H1 (cell line): ENCODE results near the gene MARCHF9. TPM values are rescaled to one million over a fixed set of nuclear protein-coding genes. Genes with fewer than 3 reads are reported as not detected.
A peak's percentile ranks its signal among the peaks of the same experiment; 100 is the strongest.

Experiments used
- CTCF ChIA-PET: fragments of 300-600 bp; sonication (Branson Sonifier 250); formaldehyde crosslinking; loops from one replicate; lab custom pipeline; 2021; ENCODE audit not compliant: partially characterized antibody; lab: Charles Lee
- POLR2A ChIA-PET: fragments of 300-600 bp; sonication (Branson Sonifier 250); formaldehyde crosslinking; loops from one replicate; lab custom pipeline; 2021; ENCODE audit warnings: inconsistent platforms; ENCODE audit not compliant: partially characterized antibody; lab: Charles Lee
- DNase-seq, 2 experiments: peaks; one replicate each; pipeline versions ENCODE4 v3.0.0 to v3.0.0-alpha.2; 2010 to 2022; ENCODE audit warnings: low spot score in 2 of 2, low read depth in 1 of 2, mixed read lengths in 1 of 2
- FAIRE-seq: peaks from 2 replicates; lab custom pipeline; 2011; peaks lifted over from hg19 to GRCh38; lab: Jason Lieb, UNC
- H2AFZ ChIP-seq: 2 replicates; pipeline ENCODE4 v1.8.1; 2012; ENCODE audit warnings: low read length, inconsistent platforms
- H2AK5ac ChIP-seq: 2 replicates; pipeline ENCODE4 v1.6.1; 2013; ENCODE audit warnings: low read depth, low read length
- H2BK120ac ChIP-seq: replicated peaks from 2 replicates; pipeline ENCODE3; 2013; ENCODE audit warnings: low read depth, low read length, inconsistent platforms
- H2BK12ac ChIP-seq: 2 replicates; pipeline ENCODE4 v1.6.1; 2013; ENCODE audit warnings: low read depth, low read length
- H2BK15ac ChIP-seq: 2 replicates; pipeline ENCODE4 v1.6.1; 2013; ENCODE audit warnings: low read length
- H2BK20ac ChIP-seq: 2 replicates; pipeline ENCODE4 v1.6.1; 2013; ENCODE audit warnings: low read length
- H2BK5ac ChIP-seq: 2 replicates; pipeline ENCODE4 v1.6.1; 2013; ENCODE audit warnings: low read depth, low read length
- H3K14ac ChIP-seq: 2 replicates; pipeline ENCODE4 v1.6.1; 2013; ENCODE audit warnings: inconsistent platforms; ENCODE audit not compliant: insufficient read length
- H3K18ac ChIP-seq: 2 replicates; pipeline ENCODE4 v1.6.1; 2013; ENCODE audit warnings: low read length; ENCODE audit errors: extremely low read depth
- H3K23ac ChIP-seq: 2 replicates; pipeline ENCODE4 v1.6.1; 2013; ENCODE audit warnings: inconsistent platforms; ENCODE audit not compliant: insufficient read length
- H3K23me2 ChIP-seq: 2 replicates; pipeline ENCODE4 v1.6.1; 2013; ENCODE audit warnings: low read depth, low read length
- H3K27ac ChIP-seq: 2 replicates; pipeline ENCODE4 v1.6.1; 2011; ENCODE audit warnings: low read depth, low read length, inconsistent platforms
- H3K27me3 ChIP-seq, 4 experiments: replicated peaks in 1 of 4; 1 replicate in 1 of 4; 2 replicates in 3 of 4; pipeline versions ENCODE4 v1.6.1 to v1.8.1; 2011 to 2013; ENCODE audit warnings: low read length in 3 of 4, mild to moderate bottlenecking in 3 of 4, inconsistent platforms in 2 of 4, mixed read lengths in 2 of 4, moderate library complexity in 1 of 4; ENCODE audit not compliant: control insufficient read depth in 3 of 4, insufficient read depth in 3 of 4; ENCODE audit errors: extremely low read depth in 1 of 4
- H3K36me3 ChIP-seq, 4 experiments: 2 replicates each; pipeline versions ENCODE4 v1.6.1 to v1.8.1; 2011 to 2013; ENCODE audit warnings: mild to moderate bottlenecking in 4 of 4, low read length in 3 of 4, moderate library complexity in 2 of 4, control low read depth in 1 of 4, inconsistent platforms in 1 of 4; ENCODE audit not compliant: insufficient read depth in 4 of 4, control insufficient read depth in 2 of 4
- H3K4ac ChIP-seq: replicated peaks from 2 replicates; pipeline ENCODE3; 2013; ENCODE audit warnings: low read length, low read depth, mixed read lengths, inconsistent platforms; ENCODE audit not compliant: insufficient read length
- H3K4me1 ChIP-seq, 4 experiments: replicated peaks in 1 of 4; 1 replicate in 1 of 4; 2 replicates in 3 of 4; pipeline versions ENCODE4 v1.6.1 to v1.8.1; 2011 to 2013; ENCODE audit warnings: low read length in 3 of 4, inconsistent platforms in 2 of 4, mixed read lengths in 1 of 4; ENCODE audit not compliant: insufficient read depth in 4 of 4, control insufficient read depth in 3 of 4
- H3K4me2 ChIP-seq, 2 experiments: 2 replicates each; pipeline versions ENCODE4 v1.6.1 to v1.8.1; 2011 to 2013; ENCODE audit warnings: low read depth in 2 of 2, low read length in 2 of 2, control low read depth in 1 of 2, inconsistent platforms in 1 of 2, mild to moderate bottlenecking in 1 of 2; ENCODE audit not compliant: insufficient read depth in 1 of 2
- H3K4me3 ChIP-seq, 4 experiments: fragments of 200-600, 300-600 bp in 1 of 4; sonication (generic), shearing (Covaris generic), sonication (Bioruptor Twin) in 1 of 4; 2 replicates each; pipeline versions ENCODE4 v1.5.1 to v1.8.1; 2011 to 2016; ENCODE audit warnings: low read length in 4 of 4, low read depth in 3 of 4, control low read depth in 2 of 4, inconsistent platforms in 2 of 4, mild to moderate bottlenecking in 2 of 4, mixed read lengths in 1 of 4, moderate library complexity in 1 of 4; ENCODE audit not compliant: insufficient read depth in 2 of 4; ENCODE audit errors: extremely low read depth in 1 of 4
- H3K56ac ChIP-seq: replicated peaks from 2 replicates; pipeline ENCODE3; 2013; ENCODE audit warnings: low read depth, mild to moderate bottlenecking, mixed read lengths, low read length, inconsistent platforms; ENCODE audit not compliant: insufficient read length
- H3K79me1 ChIP-seq: 2 replicates; pipeline ENCODE4 v1.6.1; 2013; ENCODE audit warnings: low read depth, low read length, control low read depth
- H3K79me2 ChIP-seq, 2 experiments: 2 replicates each; pipeline versions ENCODE4 v1.6.1 to v1.8.1; 2012 to 2013; ENCODE audit warnings: low read length in 2 of 2, mild to moderate bottlenecking in 2 of 2, inconsistent platforms in 1 of 2; ENCODE audit not compliant: insufficient read depth in 2 of 2, control insufficient read depth in 1 of 2
- H3K9ac ChIP-seq, 4 experiments: replicated peaks in 1 of 4; 1 replicate in 1 of 4; 2 replicates in 3 of 4; pipeline versions ENCODE4 v1.6.1 to v1.8.1; 2011 to 2013; ENCODE audit warnings: low read depth in 3 of 4, low read length in 3 of 4, control low read depth in 2 of 4, mild to moderate bottlenecking in 2 of 4, moderate library complexity in 2 of 4, inconsistent platforms in 1 of 4; ENCODE audit errors: extremely low read depth in 1 of 4
- H3K9me3 ChIP-seq, 2 experiments: 2 replicates each; pipeline versions ENCODE4 v1.6.1 to v1.8.1; 2012 to 2013; ENCODE audit warnings: mild to moderate bottlenecking in 2 of 2, moderate library complexity in 2 of 2, control low read depth in 1 of 2, inconsistent platforms in 1 of 2, low read depth in 1 of 2, low read length in 1 of 2, mixed read lengths in 1 of 2; ENCODE audit not compliant: insufficient read depth in 2 of 2
- H4K20me1 ChIP-seq, 2 experiments: replicated peaks in 1 of 2; 2 replicates each; pipeline versions ENCODE3 to v1.8.1; 2011 to 2013; ENCODE audit warnings: inconsistent platforms in 2 of 2, low read length in 2 of 2, mild to moderate bottlenecking in 1 of 2; ENCODE audit not compliant: insufficient read depth in 2 of 2, control insufficient read depth in 1 of 2
- H4K5ac ChIP-seq: 2 replicates; pipeline ENCODE4 v1.6.1; 2013; ENCODE audit warnings: low read length, low read depth, mixed read lengths, inconsistent platforms; ENCODE audit not compliant: insufficient read length
- H4K8ac ChIP-seq: 2 replicates; pipeline ENCODE4 v1.8.0; 2013; ENCODE audit warnings: mild to moderate bottlenecking, moderate library complexity, low read length, inconsistent platforms; ENCODE audit not compliant: insufficient read depth; ENCODE audit errors: extremely low read depth
- H4K91ac ChIP-seq: replicated peaks from 2 replicates; pipeline ENCODE3; 2013; ENCODE audit warnings: low read length, mixed read lengths, inconsistent platforms; ENCODE audit not compliant: insufficient read length
- JUND ChIP-seq: IDR thresholded peaks from 2 replicates; pipeline ENCODE4 v1.6.1; 2011; ENCODE audit warnings: mild to moderate bottlenecking, improper control_type of control experiment, low read length
- USF2 ChIP-seq: IDR thresholded peaks from 2 replicates; pipeline ENCODE4 v1.6.1; 2011; ENCODE audit warnings: low read length, improper control_type of control experiment
- WGBS, 2 experiments: shearing (Covaris generic) in 1 of 2; methylation state at CpG; one replicate each; pipeline versions ENCODE4 v1.1.6 to v1.1.7; 2013 to 2015; ENCODE audit warnings: low lambda C conversion rate in 2 of 2, mixed read lengths in 2 of 2, inconsistent platforms in 1 of 2, low coverage in 1 of 2, missing lambda C conversion rate in 1 of 2; ENCODE audit not compliant: insufficient replicate concordance in 2 of 2, insufficient coverage in 1 of 2, insufficient read length in 1 of 2; ENCODE audit errors: extremely low coverage in 1 of 2, missing lambda C conversion rate in 1 of 2; 5-methylcytosine and 5-hydroxymethylcytosine counted together
- polyA plus RNA-seq, 7 experiments: library from polyadenylated mRNA; depleted of rRNA in 3 of 7; stranded (reverse) in 5 of 7; unstranded in 2 of 7; fragments of >200 nt in 5 of 7; fragments of 200-250 nt in 2 of 7; gene quantifications; 1 replicate in 5 of 7; 2 replicates in 1 of 7; 4 replicates in 1 of 7; pipeline versions ENCODE4 v1.2.1 to v1.2.3, GENCODE V29; 2011 to 2013; ENCODE audit warnings: missing spikeins in 2 of 7, mixed read lengths in 2 of 7
- total RNA-seq: library from RNA; stranded (reverse); fragmentation: NEBNext Ultra II Directional; extraction: Animal tissue kit (Norgen Biotek cat#: 25700); gene quantifications from 2 replicates; pipeline ENCODE4 v1.2.1, GENCODE V29; 2021

Gene MARCHF9
- total and polyA plus RNA-seq, 2 of the 8 experiments (the other 6 are each of a cell fraction or from before 2014, with no cell fraction given): 6.4 to 7.8 TPM

- FAIRE-seq (no peak), DNase-seq (peak in 1 of 2 experiments; percentile 11)
- H3K27me3 ChIP-seq: no peaks in the 10 kb centered on the region
- WGBS, 2 experiments: 86% methylated on average over 3 of the region's 3 CpGs; no CpG with 5 or more reads in 1 of the 2 experiments
- no peaks in the 10 kb centered on the region for H3K9me3 ChIP-seq
- no peaks in the 10 kb centered on the region for H3K4me1 ChIP-seq
- peaks cover 0 to 1% of the 10 kb centered on the region in 2 experiments for H4K20me1 ChIP-seq
- H3K4me3 ChIP-seq: no peak overlapping the region
- no peaks in the 10 kb centered on the region for H3K79me1 ChIP-seq
- no peaks in the 10 kb centered on the region for H3K23me2 ChIP-seq
- no peak overlapping the region for H3K56ac ChIP-seq
- H2BK120ac ChIP-seq: no peak overlapping the region
- CTCF ChIA-PET: interaction anchor here (0.9 to 3.2 kb wide), 3 partner anchors 15 to 44 kb away, joined by 4 to 10 read pairs (median 4); partner anchors contain the start of gene OS9
- no peaks in the 10 kb centered on the region for H3K79me2 ChIP-seq
- no peak overlapping the region for H4K8ac ChIP-seq
- no peak overlapping the region for H3K27ac ChIP-seq
- no peak overlapping the region for H3K18ac ChIP-seq
- no peak overlapping the region for H2BK12ac ChIP-seq
- H2AFZ ChIP-seq: no peak overlapping the region
- H3K14ac ChIP-seq: no peak overlapping the region
- no peak overlapping the region for H4K5ac ChIP-seq
- no peak overlapping the region for H2BK5ac ChIP-seq
- POLR2A ChIA-PET: interaction anchor here (1.2 kb wide), 1 partner anchor 10 kb away, joined by 6 read pairs; no protein-coding TSS in a partner anchor
- no peak overlapping the region for H3K4ac ChIP-seq
- no peak overlapping the region for H4K91ac ChIP-seq
- H3K36me3 ChIP-seq: peaks cover 0 to 7% (median 2%) of the 10 kb centered on the region in 4 experiments; a peak in 3 of 8 replicates
- H2AK5ac ChIP-seq: no peak overlapping the region
- no peak overlapping the region for H2BK20ac ChIP-seq
- no peak overlapping the region for H2BK15ac ChIP-seq
- no peak for TF ChIP-seq JUND
- no peak for TF ChIP-seq USF2
- H3K4me2 ChIP-seq: no peak overlapping the region
- no peak overlapping the region for H3K23ac ChIP-seq
- H3K9ac ChIP-seq: no peak overlapping the region
Measured at GRCh38 chr12:57712701-57713100, 42.2 kb upstream of the MARCHF9 start.
